T-helper 1 cell treated with Interleukin-12 subunit alpha and Interleukin-12 subunit beta and Interleukin-4 antibody, amounts not matched to agents 30 μg/mL and 1 μg/mL, for 36 hours (primary cell): ENCODE results near the gene SLC9B2.

Source experiments
- H3K27ac Mint-ChIP-seq: one replicate; pipeline ENCODE4 v1.8.0; 2021; ENCODE audit warnings: mild to moderate bottlenecking, mixed read lengths
- H3K27me3 Mint-ChIP-seq: one replicate; pipeline ENCODE4 v1.8.0; 2021; ENCODE audit warnings: low read depth, mixed read lengths
- H3K36me3 Mint-ChIP-seq: one replicate; pipeline ENCODE4 v1.8.0; 2021; ENCODE audit warnings: low read depth, mixed read lengths
- H3K4me1 Mint-ChIP-seq: one replicate; pipeline ENCODE4 v1.8.0; 2021; ENCODE audit warnings: low read depth, mixed read lengths
- H3K4me3 Mint-ChIP-seq: one replicate; pipeline ENCODE4 v1.8.0; 2021; ENCODE audit warnings: mild to moderate bottlenecking, moderate library complexity, mixed read lengths
- H3K9me3 Mint-ChIP-seq: one replicate; pipeline ENCODE4 v1.8.0; 2021; ENCODE audit warnings: mixed read lengths

Gene SLC9B2, protein sequence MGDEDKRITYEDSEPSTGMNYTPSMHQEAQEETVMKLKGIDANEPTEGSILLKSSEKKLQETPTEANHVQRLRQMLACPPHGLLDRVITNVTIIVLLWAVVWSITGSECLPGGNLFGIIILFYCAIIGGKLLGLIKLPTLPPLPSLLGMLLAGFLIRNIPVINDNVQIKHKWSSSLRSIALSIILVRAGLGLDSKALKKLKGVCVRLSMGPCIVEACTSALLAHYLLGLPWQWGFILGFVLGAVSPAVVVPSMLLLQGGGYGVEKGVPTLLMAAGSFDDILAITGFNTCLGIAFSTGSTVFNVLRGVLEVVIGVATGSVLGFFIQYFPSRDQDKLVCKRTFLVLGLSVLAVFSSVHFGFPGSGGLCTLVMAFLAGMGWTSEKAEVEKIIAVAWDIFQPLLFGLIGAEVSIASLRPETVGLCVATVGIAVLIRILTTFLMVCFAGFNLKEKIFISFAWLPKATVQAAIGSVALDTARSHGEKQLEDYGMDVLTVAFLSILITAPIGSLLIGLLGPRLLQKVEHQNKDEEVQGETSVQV

DNA sequence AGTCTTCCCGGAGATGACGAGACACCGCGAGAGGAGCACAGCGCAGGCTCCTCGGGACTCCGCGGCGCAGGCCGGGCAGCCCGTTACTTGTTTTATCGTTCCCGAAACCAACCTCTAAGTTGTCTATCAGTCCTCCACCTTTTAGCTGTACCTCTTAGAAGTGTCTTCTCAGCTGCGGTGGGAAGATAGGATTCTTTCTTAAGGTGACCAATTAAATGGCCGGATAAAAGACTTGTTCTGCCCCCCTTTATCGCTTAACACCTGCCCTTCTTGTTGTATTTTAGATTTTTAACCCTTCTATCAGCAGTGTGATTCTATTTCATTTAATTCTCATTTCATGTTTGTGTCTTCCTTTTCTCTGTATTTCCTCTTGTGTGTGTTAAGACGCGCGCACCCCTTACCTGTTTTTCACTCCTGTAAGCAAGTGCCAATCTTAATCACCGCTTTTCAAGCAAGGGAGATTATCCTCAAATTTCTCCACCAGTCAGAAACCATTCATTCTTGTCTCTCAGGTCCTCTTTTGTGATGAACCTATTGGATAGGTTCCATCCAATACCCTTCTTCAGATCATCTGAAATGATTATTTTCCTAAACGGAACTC is at the start of gene SLC9B2:
Gene SLC9B2, minus strand, starts transcription at position 15 of the 601 bp plus-strand sequence. CDS start 9,211 bp downstream, outside the sequence.
- Mint-ChIP-seq H3K9me3 (no peaks in the 10 kb centered on the region), H3K4me1 (peaks cover 45% of the 10 kb centered on the region), H3K4me3 (peak within 1 kb of the TSS; percentile 89), H3K36me3 (peaks cover 26% of the 10 kb centered on the region), H3K27ac (peak within 1 kb of the TSS; percentile 98), H3K27me3 (no peaks in the 10 kb centered on the region)

DNA sequence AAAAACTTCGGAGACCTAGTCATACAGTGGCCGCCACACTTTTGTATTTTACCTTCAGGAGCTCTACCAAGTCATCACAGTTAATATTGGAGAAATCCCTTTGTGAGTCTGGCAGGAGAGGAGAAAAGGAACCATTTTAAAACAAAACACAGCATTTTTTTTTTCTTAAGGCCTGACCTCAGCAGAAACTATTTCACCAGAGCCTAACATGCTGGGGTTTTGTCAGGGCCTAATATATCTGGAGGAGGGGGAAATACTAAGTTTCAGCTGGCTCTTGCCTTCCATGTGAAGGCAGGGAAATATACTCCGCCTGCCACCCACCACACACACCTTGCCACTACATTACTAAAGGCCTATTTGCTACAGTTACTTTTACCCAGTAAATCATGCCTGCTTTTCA is 49.6 kb upstream of the SLC9B2 start:
- no peak overlapping the region for H3K27ac Mint-ChIP-seq
- peaks cover 68% of the 10 kb centered on the region for H3K36me3 Mint-ChIP-seq
- peaks cover 21% of the 10 kb centered on the region for H3K9me3 Mint-ChIP-seq
- no peaks in the 10 kb centered on the region for H3K27me3 Mint-ChIP-seq
- no peak overlapping the region for H3K4me3 Mint-ChIP-seq
- H3K4me1 Mint-ChIP-seq: no peaks in the 10 kb centered on the region

DNA sequence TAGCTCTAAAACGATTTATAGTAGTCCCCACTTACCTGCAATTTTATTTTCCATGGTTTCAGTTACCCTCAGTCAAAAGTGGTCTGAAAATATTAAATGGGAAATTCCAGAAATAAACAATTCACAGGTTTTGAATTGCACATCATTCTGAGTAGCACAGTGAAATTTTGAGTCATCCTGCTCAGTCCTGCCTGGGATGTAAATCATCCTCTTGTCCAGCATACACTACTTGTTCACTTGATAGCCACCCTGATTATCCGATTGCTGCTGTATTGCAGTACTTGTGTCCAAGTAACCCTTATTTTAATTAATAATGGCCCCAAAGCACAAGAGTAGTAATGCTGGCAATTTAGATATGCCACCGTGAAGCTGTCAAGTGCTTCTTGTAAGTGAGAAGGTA is 46.6 kb upstream of the SLC9B2 start:
- Mint-ChIP-seq H3K4me3 (no peak overlapping the region), H3K27me3 (no peaks in the 10 kb centered on the region), H3K27ac (no peak overlapping the region), H3K4me1 (no peaks in the 10 kb centered on the region), H3K36me3 (peaks cover 49% of the 10 kb centered on the region), H3K9me3 (peaks cover 9% of the 10 kb centered on the region)

DNA sequence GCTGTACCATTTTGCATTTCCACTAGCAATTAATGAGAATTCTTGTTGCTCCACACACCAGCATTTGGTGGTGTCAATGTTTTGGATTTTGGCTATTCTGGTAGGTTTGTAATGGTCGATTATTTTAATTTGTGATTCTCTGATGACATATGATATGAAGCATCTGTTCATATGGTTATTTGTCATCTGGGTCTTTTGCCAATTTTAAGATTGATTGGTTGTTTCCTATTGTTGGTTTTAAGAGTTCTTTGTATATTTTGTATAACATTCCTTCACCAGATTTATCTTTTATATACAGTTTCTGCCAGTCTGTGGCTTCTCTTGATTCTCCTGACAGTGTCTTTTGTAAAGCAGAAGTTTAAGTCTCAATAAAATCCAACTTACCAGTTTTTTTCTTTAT is 41.6 kb upstream of the SLC9B2 start:
- Mint-ChIP-seq H3K27me3 (no peaks in the 10 kb centered on the region), H3K9me3 (no peaks in the 10 kb centered on the region), H3K4me3 (no peak overlapping the region), H3K4me1 (no peaks in the 10 kb centered on the region), H3K36me3 (peaks cover 16% of the 10 kb centered on the region), H3K27ac (no peak overlapping the region)

DNA sequence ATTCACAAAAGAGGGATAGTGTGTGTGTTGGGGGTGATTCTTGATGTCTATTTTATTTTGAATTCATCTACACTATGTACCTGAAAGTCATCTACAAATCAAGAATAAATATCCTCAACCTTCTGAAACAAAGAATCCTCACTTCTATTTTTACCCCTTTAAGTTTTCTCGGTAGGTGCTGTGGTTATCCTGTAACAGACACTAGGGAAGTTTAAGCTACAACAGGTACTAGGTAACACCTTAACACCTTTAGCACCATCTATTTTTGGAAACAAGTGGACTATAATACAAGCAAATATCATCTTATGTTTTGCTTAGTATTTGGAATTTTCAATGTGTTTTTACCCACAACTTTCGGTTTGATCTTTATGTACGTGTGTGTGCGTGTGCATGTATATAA is 35.0 kb upstream of the SLC9B2 start:
- Mint-ChIP-seq H3K27me3 (no peaks in the 10 kb centered on the region), H3K9me3 (no peaks in the 10 kb centered on the region), H3K4me3 (no peak overlapping the region), H3K4me1 (no peaks in the 10 kb centered on the region), H3K36me3 (peaks cover 26% of the 10 kb centered on the region), H3K27ac (no peak overlapping the region)

DNA sequence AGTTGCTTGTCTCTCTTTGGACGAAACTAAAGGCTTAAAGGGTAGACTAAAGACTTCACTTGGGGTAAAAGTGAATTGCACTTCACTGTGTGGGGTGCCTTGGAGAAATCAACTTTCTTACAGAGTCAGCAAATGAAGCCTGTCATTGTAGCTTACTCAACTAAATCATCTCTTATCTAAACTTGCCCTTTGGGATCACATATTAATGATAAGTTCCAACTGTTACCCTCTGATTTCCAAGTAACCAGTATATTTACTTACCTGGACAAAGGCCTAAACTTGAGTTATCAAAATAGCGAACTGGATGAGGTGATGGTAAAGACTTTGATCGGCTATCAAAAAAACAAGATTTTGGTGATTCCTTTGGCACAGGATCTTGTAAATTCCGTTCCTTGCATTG is 32.0 kb upstream of the SLC9B2 start:
- Mint-ChIP-seq H3K36me3 (peaks cover 28% of the 10 kb centered on the region), H3K27ac (no peak overlapping the region), H3K27me3 (no peaks in the 10 kb centered on the region), H3K9me3 (no peaks in the 10 kb centered on the region), H3K4me1 (peaks cover 4% of the 10 kb centered on the region), H3K4me3 (no peak overlapping the region)

DNA sequence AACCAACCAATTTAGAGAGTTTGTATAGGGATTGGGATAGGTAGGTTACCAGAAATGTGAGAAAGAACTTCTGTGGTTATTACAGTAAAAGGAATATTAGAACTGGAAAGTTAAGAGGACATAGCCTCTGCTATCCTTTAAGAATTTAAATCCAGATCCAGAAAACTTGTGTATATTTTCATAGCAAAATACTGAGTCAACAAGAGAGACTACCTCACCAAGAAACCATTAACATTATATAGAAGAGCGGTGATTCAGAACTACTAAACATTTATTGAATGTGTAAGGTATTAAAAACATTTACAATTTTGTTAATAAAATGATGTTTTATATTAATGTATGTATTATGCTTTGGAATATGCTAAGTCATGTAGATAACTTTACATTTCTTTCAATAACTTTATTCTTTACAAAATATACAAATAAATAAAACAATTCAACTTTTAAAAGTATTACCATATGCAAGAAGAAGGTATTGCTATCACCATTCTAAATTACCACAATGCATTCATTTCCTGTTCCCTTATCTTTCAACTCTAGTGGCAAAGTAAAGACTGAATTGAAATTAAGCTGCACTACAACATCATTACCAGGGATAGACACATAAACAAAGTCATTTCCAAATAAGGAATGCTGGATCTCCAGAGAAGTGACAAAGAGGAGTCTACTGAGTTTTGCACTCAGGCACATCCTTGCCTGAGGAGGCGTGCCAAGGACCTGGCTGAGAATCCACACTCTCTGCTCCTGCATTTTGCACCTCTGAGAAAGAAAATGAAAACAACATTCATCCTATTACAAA is 29.2 kb upstream of the SLC9B2 start:
- Mint-ChIP-seq H3K27ac (no peak overlapping the region), H3K36me3 (peaks cover 28% of the 10 kb centered on the region), H3K27me3 (no peaks in the 10 kb centered on the region), H3K9me3 (no peaks in the 10 kb centered on the region), H3K4me1 (peaks cover 4% of the 10 kb centered on the region), H3K4me3 (no peak overlapping the region)

DNA sequence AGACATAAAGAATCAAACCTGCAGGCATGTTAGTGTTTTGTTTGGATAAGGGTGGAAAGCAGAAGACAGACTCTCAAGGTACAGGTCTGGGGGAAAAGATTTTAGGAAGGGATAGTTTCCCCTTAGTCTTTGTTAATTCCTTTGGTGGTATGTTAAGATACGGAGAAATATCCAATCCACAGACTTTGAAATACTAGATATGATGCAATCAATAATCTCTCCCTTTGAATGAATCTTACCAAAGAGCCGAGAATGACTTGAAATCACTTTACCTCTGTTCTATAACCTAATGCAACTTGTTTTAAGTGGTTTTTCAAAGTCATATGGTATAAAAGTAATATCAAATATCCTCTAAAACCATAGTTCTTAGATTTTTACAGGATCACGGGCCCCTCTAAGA is 28.3 kb upstream of the SLC9B2 start:
- Mint-ChIP-seq H3K36me3 (peaks cover 21% of the 10 kb centered on the region), H3K27me3 (no peaks in the 10 kb centered on the region), H3K9me3 (no peaks in the 10 kb centered on the region), H3K4me1 (peaks cover 4% of the 10 kb centered on the region), H3K4me3 (no peak overlapping the region), H3K27ac (no peak overlapping the region)

DNA sequence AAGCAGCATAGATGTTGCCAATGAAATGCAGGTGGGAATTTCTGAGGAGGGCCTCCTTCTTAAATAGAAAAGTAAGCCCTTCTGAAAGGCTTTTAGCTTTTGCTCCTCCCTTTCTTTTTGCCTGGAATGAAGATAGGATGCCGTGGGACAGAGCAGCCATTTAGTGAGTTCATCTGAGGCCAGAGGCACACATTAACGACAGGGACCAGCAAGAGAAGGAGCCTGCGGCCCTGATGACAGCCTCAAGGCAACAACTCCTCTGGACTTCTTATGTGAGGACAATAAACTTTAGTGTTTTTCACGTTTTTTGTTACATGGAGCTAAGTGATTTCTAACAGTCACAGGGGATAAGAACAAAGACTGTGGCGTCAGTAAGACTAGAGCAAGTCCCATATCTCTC is 24.1 kb upstream of the SLC9B2 start:
- H3K4me3 Mint-ChIP-seq: no peak overlapping the region
- no peak overlapping the region for H3K27ac Mint-ChIP-seq
- no peaks in the 10 kb centered on the region for H3K36me3 Mint-ChIP-seq
- H3K4me1 Mint-ChIP-seq: peaks cover 11% of the 10 kb centered on the region
- H3K27me3 Mint-ChIP-seq: no peaks in the 10 kb centered on the region
- H3K9me3 Mint-ChIP-seq: no peaks in the 10 kb centered on the region

DNA sequence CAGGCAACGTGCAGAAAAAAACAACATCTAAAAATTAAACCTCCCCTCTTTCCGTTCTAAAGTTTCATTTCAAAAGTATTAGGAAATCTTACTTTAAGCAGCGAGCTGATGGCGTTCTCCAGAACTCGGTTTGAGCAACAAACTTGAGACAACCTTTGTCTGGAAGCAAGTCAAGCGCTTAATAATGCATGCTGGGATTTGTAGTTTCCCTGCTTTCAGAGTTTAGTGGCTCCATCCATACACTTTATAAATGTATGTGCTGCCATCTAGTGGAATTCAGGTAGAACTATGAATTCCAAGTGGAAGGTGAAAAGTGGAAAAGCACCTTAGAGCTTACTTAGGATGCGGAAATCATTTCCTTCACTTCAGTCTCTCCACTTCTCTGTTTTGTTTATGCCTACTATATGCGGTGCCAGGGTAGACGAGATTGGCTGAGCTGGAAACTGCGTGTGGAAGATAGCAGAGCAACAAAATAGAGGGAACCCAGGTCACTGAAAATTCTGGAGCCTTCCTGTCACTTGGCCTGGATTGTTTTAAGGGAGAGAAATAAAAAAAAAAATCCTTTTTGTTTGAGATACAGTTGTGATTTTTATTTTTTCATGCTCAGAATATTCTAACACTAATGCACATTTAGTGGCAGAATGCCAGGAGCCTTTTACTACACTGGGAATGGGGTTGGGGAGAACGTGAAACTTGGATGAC is 23.3 kb upstream of the SLC9B2 start, which contains the start of gene BDH2:
Gene BDH2, minus strand, starts transcription at position 144 of the 702 bp plus-strand sequence. CDS start 3,580 bp downstream, outside the sequence.
- H3K9me3 Mint-ChIP-seq: no peaks in the 10 kb centered on the region
- H3K27ac Mint-ChIP-seq: peak within 1 kb of the TSS; percentile 91
- no peaks in the 10 kb centered on the region for H3K27me3 Mint-ChIP-seq
- no peaks in the 10 kb centered on the region for H3K36me3 Mint-ChIP-seq
- peaks cover 11% of the 10 kb centered on the region for H3K4me1 Mint-ChIP-seq
- peak within 1 kb of the TSS; percentile 93 for H3K4me3 Mint-ChIP-seq

DNA sequence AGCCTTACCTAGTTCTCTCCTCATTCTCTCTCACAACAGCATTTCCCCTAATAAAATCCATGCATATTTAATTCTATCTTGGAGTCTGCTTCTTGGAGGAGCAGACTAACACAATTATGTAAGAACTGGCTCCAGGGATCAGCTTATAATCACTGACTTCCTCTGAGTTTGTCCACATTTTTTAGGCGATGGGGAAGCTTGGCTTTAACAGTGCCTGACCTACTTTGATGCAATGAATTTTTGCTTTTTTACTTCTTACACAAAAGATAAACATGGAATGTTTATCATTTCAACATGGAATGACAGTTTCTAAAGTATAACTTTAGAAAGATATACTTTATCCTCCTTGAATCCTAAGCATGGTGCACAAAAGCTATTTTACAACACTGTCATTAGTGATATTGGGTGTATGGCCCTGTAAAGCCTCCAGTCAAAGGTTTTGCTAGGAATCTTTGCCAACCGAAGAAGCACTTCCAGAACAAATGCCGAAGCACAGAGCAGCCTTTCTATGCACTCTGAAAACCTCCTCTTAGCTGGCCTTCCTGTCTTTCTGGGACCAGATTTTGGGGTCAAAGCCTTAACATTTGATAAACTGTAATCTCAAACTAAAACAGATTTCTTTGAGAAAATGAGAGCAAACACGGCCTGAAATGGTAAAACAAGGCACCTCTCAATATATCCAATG is 22.3 kb upstream of the SLC9B2 start:
- Mint-ChIP-seq H3K9me3 (no peaks in the 10 kb centered on the region), H3K36me3 (peaks cover 1% of the 10 kb centered on the region), H3K27me3 (no peaks in the 10 kb centered on the region), H3K4me3 (peak overlapping the region; percentile 93), H3K27ac (peak overlapping the region; percentile 91), H3K4me1 (peaks cover 11% of the 10 kb centered on the region)

DNA sequence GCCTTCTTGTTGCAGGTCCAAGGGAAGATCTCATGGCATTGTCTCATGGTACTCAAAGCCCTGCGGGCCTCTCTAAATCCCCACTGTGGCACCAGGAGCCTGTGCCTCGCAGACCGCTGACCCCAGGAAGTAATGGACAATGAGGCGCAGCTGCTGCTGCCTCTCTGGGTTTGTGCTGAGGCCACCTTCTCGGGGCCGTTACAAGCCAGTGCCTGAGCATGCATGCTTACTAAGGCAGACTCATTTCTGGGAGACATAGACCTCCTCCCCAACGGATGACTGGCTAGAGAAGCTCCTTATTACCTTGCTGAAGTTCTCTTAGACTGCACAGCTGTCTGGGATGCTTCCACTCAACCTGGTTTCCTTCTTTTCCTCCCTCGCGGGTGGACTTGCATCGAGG is 21.8 kb upstream of the SLC9B2 start:
- Mint-ChIP-seq H3K4me3 (peak overlapping the region; percentile 93), H3K27ac (no peak overlapping the region), H3K36me3 (peaks cover 2% of the 10 kb centered on the region), H3K9me3 (no peaks in the 10 kb centered on the region), H3K27me3 (no peaks in the 10 kb centered on the region), H3K4me1 (peaks cover 11% of the 10 kb centered on the region)

DNA sequence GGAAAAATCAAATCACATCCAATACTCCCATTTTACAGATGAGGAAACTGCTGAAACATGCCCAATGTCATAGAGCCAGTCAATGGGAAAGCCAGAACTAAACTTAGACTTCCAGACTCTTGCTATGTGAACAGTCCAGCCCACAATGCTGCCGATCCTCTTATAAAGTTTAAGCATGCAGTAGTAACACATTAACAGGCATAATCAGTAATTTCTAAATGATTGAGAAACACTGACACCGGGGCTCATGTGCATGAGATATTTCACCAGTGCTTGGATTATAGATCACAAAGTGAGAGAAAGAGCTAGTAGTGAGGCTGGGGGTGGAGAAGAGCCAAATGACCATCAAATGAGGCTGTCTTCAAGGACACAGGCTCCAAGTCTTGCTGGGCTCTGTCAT is 20.6 kb upstream of the SLC9B2 start:
- H3K27ac Mint-ChIP-seq: no peak overlapping the region
- H3K9me3 Mint-ChIP-seq: no peaks in the 10 kb centered on the region
- H3K36me3 Mint-ChIP-seq: peaks cover 2% of the 10 kb centered on the region
- no peaks in the 10 kb centered on the region for H3K27me3 Mint-ChIP-seq
- H3K4me3 Mint-ChIP-seq: no peak overlapping the region
- H3K4me1 Mint-ChIP-seq: peaks cover 21% of the 10 kb centered on the region
